A549 (cell line): ENCODE measurements around the gene STAT5A. TPM values are rescaled to one million over a fixed set of nuclear protein-coding genes. Genes with fewer than 3 reads are reported as not detected.

Source experiments
- ATAC-seq, 2 experiments: fragments of 200-7000 bp in 1 of 2; fragments of >200 bp in 1 of 2; cut with Nextera tagmentation in 1 of 2; cut with Tn5 transposase in 1 of 2; 3 replicates each; pipeline versions ENCODE4 v1.8.0 to v1.9.1; 2018 to 2020; ENCODE audit warnings: mild to moderate bottlenecking in 1 of 2, moderate library complexity in 1 of 2
- CTCF ChIA-PET: fragments of 300-600 bp; sonication (Branson Sonifier 250); formaldehyde crosslinking; extraction: SDS; loops from one replicate; lab custom pipeline; 2021; ENCODE audit warnings: antibody characterized with exemption, inconsistent platforms; lab: Yijun Ruan, JAX
- POLR2A ChIA-PET: fragments of 350-600 bp; formaldehyde crosslinking; extraction: SDS; loops from one replicate; lab custom pipeline; 2021; ENCODE audit warnings: antibody characterized with exemption, inconsistent platforms; lab: Yijun Ruan, JAX
- DNase-seq, 2 experiments: peaks; one replicate each; pipeline versions ENCODE4 v3.0.0 to v3.0.0-alpha.2; 2011 to 2016; ENCODE audit warnings: low read depth in 1 of 2, low spot score in 1 of 2
- FAIRE-seq: peaks from 2 replicates; lab custom pipeline; 2011; peaks lifted over from hg19 to GRCh38; lab: Jason Lieb, UNC
- H3K27ac ChIP-seq, 2 experiments: fragments of >200 bp; sonication (Bioruptor Twin); formaldehyde crosslinking; 3 replicates each; pipeline ENCODE4 v1.5.1; 2016 to 2017
- H3K4me1 ChIP-seq: fragments of >200 bp; sonication (Bioruptor Twin); formaldehyde crosslinking; 3 replicates; pipeline ENCODE4 v1.6.1; 2016
- H3K4me2 ChIP-seq: fragments of >200 bp; sonication (Bioruptor Twin); formaldehyde crosslinking; 3 replicates; pipeline ENCODE4 v1.6.1; 2016
- H3K4me3 ChIP-seq: fragments of >200 bp; sonication (Bioruptor Twin); formaldehyde crosslinking; 3 replicates; pipeline ENCODE4 v1.5.1; 2016
- H3K9me3 ChIP-seq: fragments of >200 bp; sonication (Bioruptor Twin); formaldehyde crosslinking; 3 replicates; pipeline ENCODE4 v1.6.1; 2016
- BCL3 ChIP-seq: fragments of >200 bp; sonication (Bioruptor Twin); formaldehyde crosslinking; IDR thresholded peaks from 3 replicates; pipeline ENCODE4 v1.6.1; 2016
- CBX8 ChIP-seq: fragments of 200-600 bp; sonication (generic); IDR thresholded peaks from 2 replicates; pipeline ENCODE4 v1.6.1; 2016
- CEBPB ChIP-seq, 2 experiments: fragments of >200 bp in 1 of 2; sonication (Bioruptor Twin) in 1 of 2; formaldehyde crosslinking in 1 of 2; IDR thresholded peaks; 2 replicates each; pipeline ENCODE4 v1.6.1; 2012 to 2016
- E2F6 ChIP-seq: IDR thresholded peaks from 2 replicates; pipeline ENCODE4 v1.6.1; 2012; ENCODE audit warnings: low read depth, borderline replicate concordance
- EHF ChIP-seq: fragments of 250-450 bp; sonication (Bioruptor Pico); IDR thresholded peaks from 2 replicates; pipeline ENCODE4 v1.5.0; 2020; ENCODE audit warnings: mild to moderate bottlenecking
- EHMT2 ChIP-seq: fragments of 200-600 bp; sonication (generic); IDR thresholded peaks from 2 replicates; pipeline ENCODE4 v1.6.1; 2016; ENCODE audit warnings: antibody characterized with exemption, low read depth, mild to moderate bottlenecking, moderate library complexity
- ELK1 ChIP-seq: fragments of 150-350 bp; IDR thresholded peaks from 2 replicates; pipeline ENCODE4 v1.6.1; 2014; ENCODE audit warnings: low read depth, mild to moderate bottlenecking, low read length
- ESRRA ChIP-seq: fragments of 150-350 bp; IDR thresholded peaks from 2 replicates; pipeline ENCODE4 v1.6.1; 2014; ENCODE audit warnings: mild to moderate bottlenecking, low read length, borderline replicate concordance
- FOSB ChIP-seq: fragments of 250-450 bp; sonication (Bioruptor Pico); IDR thresholded peaks from 2 replicates; pipeline ENCODE4 v1.5.0; 2020; ENCODE audit warnings: mild to moderate bottlenecking, moderate library complexity
- FOSL2 ChIP-seq, 2 experiments: fragments of 450-650 bp in 1 of 2; fragments of >200 bp in 1 of 2; sonication (Bioruptor Twin) in 1 of 2; formaldehyde crosslinking; IDR thresholded peaks; 2 replicates each; pipeline versions ENCODE4 v1.5.0 to v1.6.1; 2016 to 2020; ENCODE audit warnings: mild to moderate bottlenecking in 1 of 2, moderate library complexity in 1 of 2
- HDAC2 ChIP-seq: fragments of 200-600 bp; sonication (generic); IDR thresholded peaks from 2 replicates; pipeline ENCODE4 v1.6.1; 2016
- HOXA7 ChIP-seq: fragments of 250-450 bp; sonication (Bioruptor Pico); IDR thresholded peaks from 2 replicates; pipeline ENCODE4 v1.5.0; 2020; ENCODE audit warnings: mild to moderate bottlenecking, moderate library complexity
- HOXB13 ChIP-seq: fragments of 250-450 bp; sonication (Bioruptor Pico); IDR thresholded peaks from 2 replicates; pipeline ENCODE4 v1.5.0; 2020; ENCODE audit warnings: low read depth, mild to moderate bottlenecking, moderate library complexity
- HOXB5 ChIP-seq: fragments of 250-450 bp; sonication (Bioruptor Pico); IDR thresholded peaks from 2 replicates; pipeline ENCODE4 v1.5.0; 2020; ENCODE audit warnings: mild to moderate bottlenecking, moderate library complexity
- KDM1A ChIP-seq: fragments of 200-600 bp; sonication (generic); IDR thresholded peaks from 2 replicates; pipeline ENCODE4 v1.6.1; 2016; ENCODE audit warnings: low read depth, mild to moderate bottlenecking
- MAX ChIP-seq: IDR thresholded peaks from 2 replicates; pipeline ENCODE4 v1.6.1; 2012
- MYC ChIP-seq: IDR thresholded peaks from 2 replicates; pipeline ENCODE4 v1.6.1; 2012; ENCODE audit warnings: mild to moderate bottlenecking, inconsistent platforms, low read length, improper control_type of control experiment, borderline replicate concordance
- PBX3 ChIP-seq: IDR thresholded peaks from 2 replicates; pipeline ENCODE4 v1.6.1; 2012
- PHF8 ChIP-seq: fragments of 200-600 bp; sonication (generic); IDR thresholded peaks from 2 replicates; pipeline ENCODE4 v1.6.1; 2016; ENCODE audit warnings: low read depth, mild to moderate bottlenecking, antibody characterized with exemption, moderate library complexity, borderline replicate concordance
- RARB ChIP-seq: fragments of 250-450 bp; sonication (Bioruptor Pico); IDR thresholded peaks from 2 replicates; pipeline ENCODE4 v1.8.0; 2021; ENCODE audit warnings: mild to moderate bottlenecking, moderate library complexity
- REST ChIP-seq: fragments of 200-600 bp; sonication (generic); IDR thresholded peaks from 2 replicates; pipeline ENCODE4 v1.6.1; 2016; ENCODE audit warnings: antibody characterized with exemption, mild to moderate bottlenecking, moderate library complexity
- RFX5 ChIP-seq: fragments of 450-650 bp; IDR thresholded peaks from 2 replicates; pipeline ENCODE4 v1.7.1; 2014; ENCODE audit warnings: antibody characterized with exemption, mild to moderate bottlenecking, moderate library complexity
- SREBF2 ChIP-seq: fragments of 450-650 bp; IDR thresholded peaks from 2 replicates; pipeline ENCODE4 v1.6.1; 2014; ENCODE audit warnings: mild to moderate bottlenecking, moderate library complexity
- TFCP2L1 ChIP-seq: fragments of 250-450 bp; sonication (Bioruptor Pico); IDR thresholded peaks from 2 replicates; pipeline ENCODE4 v1.5.0; 2021; ENCODE audit warnings: mild to moderate bottlenecking
- WGBS: methylation state at CpG from one replicate; pipeline ENCODE4 v1.1.6; 2017; ENCODE audit errors: missing lambda C conversion rate; 5-methylcytosine and 5-hydroxymethylcytosine counted together
- polyA plus RNA-seq, 4 experiments: library from polyadenylated mRNA; depleted of rRNA in 3 of 4; stranded (reverse); fragments of >200 nt; fragmentation: RNase III in 1 of 4; extraction: RNeasy Plus Mini Kit Qiagen cat#74134 plus additional on column Dnase treatment in 1 of 4; gene quantifications; 2 replicates in 3 of 4; 3 replicates in 1 of 4; pipeline ENCODE4 v1.2.3, GENCODE V29; 2011 to 2017

Gene STAT5A
- polyA plus RNA-seq, 2 of the 4 experiments (the other 2 are of a cell fraction), result 2.2 to 4.0 TPM

GRCh38 chr17:42270170-42270535 lies 18.1 kb upstream of the STAT5A start:
- DNase-seq (no peak), ATAC-seq (no peak), FAIRE-seq (no peak)
- Histone ChIP-seq H3K27ac (no peak overlapping the region), H3K4me1 (peaks cover 73% of the 10 kb centered on the region), H3K9me3 (no peaks in the 10 kb centered on the region), H3K4me3 (no peak overlapping the region), H3K4me2 (no peak overlapping the region)
- TF ChIP-seq RFX5, result no peak
- no peak for TF ChIP-seq SREBF2
- TF ChIP-seq REST, result no peak
- TF ChIP-seq BCL3, result no peak
- no peak for TF ChIP-seq ESRRA
- TF ChIP-seq HOXB13 (CRISPR knock-in tag), result no peak
- no peak for TF ChIP-seq TFCP2L1
- TF ChIP-seq ELK1, result no peak
- TF ChIP-seq HDAC2, result no peak
- TF ChIP-seq PBX3, result no peak
- TF ChIP-seq MYC, result no peak
- no peak for TF ChIP-seq PHF8
- TF ChIP-seq RARB, result no peak
- no peak for TF ChIP-seq CBX8
- ChIA-PET POLR2A (no interaction called here), CTCF (interaction anchor here (0.8 to 2.2 kb wide), 6 partner anchors 8 to 257 kb away, joined by 3 to 10 read pairs (median 4); no protein-coding TSS in a partner anchor)
- 85% methylated on average over 4 of the region's 4 CpGs for WGBS

- H3K4me1 ChIP-seq, result peaks cover 74% of the 10 kb centered on the region
- H3K27ac ChIP-seq, result no peak overlapping the region
- FAIRE-seq, result no peak
- TF ChIP-seq E2F6 (no peak), CEBPB (IDR thresholded peaks at IDR 0.05) (no peak), PBX3 (no peak), EHMT2 (no peak), MAX (no peak), KDM1A (no peak), EHF (no peak), ELK1 (no peak), FOSB (CRISPR knock-in tag) (no peak), HOXB5 (CRISPR knock-in tag) (no peak), FOSL2 (IDR thresholded peaks at IDR 0.05) (no peak), FOSL2 (CRISPR knock-in tag; IDR thresholded peaks at IDR 0.05) (no peak), HOXA7 (CRISPR knock-in tag) (no peak)
- TF ChIP-seq, all 56 proteins: peak for 0
- 83% methylated on average over 6 of the region's 6 CpGs for WGBS
- Histone ChIP-seq H3K4me2 (no peak overlapping the region), H3K9me3 (no peaks in the 10 kb centered on the region), H3K4me3 (no peak overlapping the region)
- DNase-seq, result no peak
- ChIA-PET CTCF (interaction anchor here (1.4 to 2.2 kb wide), 3 partner anchors 19 to 48 kb away, joined by 3 to 6 read pairs (median 6); no protein-coding TSS in a partner anchor), POLR2A (no interaction called here)
- no peak for ATAC-seq
These were observed 17.7 kb upstream of the STAT5A start for GRCh38 chr17:42270596-42270995.
